Endothelial cell (in vitro differentiated cells): ENCODE data around the gene ERCC6. TPM values are rescaled to one million over a fixed set of nuclear protein-coding genes. Genes with fewer than 3 reads are reported as not detected.

Experiments
- DNase-seq: peaks from one replicate; pipeline ENCODE4 v3.0.0; 2021; ENCODE audit warnings: low spot score
- H3K27ac Mint-ChIP-seq: one replicate; pipeline ENCODE4 v1.8.0; 2021; ENCODE audit warnings: mixed read lengths, inconsistent platforms; ENCODE audit not compliant: unreplicated experiment
- H3K27me3 Mint-ChIP-seq: one replicate; pipeline ENCODE4 v1.8.0; 2021; ENCODE audit warnings: mild to moderate bottlenecking, moderate library complexity, mixed read lengths, inconsistent platforms; ENCODE audit not compliant: unreplicated experiment
- H3K36me3 Mint-ChIP-seq: one replicate; pipeline ENCODE4 v1.8.0; 2021; ENCODE audit warnings: mild to moderate bottlenecking, low read depth, mixed read lengths, inconsistent platforms; ENCODE audit not compliant: unreplicated experiment
- H3K4me1 Mint-ChIP-seq: one replicate; pipeline ENCODE4 v1.8.0; 2021; ENCODE audit warnings: mild to moderate bottlenecking, mixed read lengths, inconsistent platforms; ENCODE audit not compliant: unreplicated experiment
- H3K4me3 Mint-ChIP-seq: one replicate; pipeline ENCODE4 v1.8.0; 2021; ENCODE audit warnings: mild to moderate bottlenecking, mixed read lengths, inconsistent platforms; ENCODE audit not compliant: unreplicated experiment
- H3K9me3 Mint-ChIP-seq: one replicate; pipeline ENCODE4 v1.8.0; 2021; ENCODE audit warnings: mixed read lengths, inconsistent platforms; ENCODE audit not compliant: unreplicated experiment
- CTCF ChIP-seq: fragments of 200-600 bp; sonication (generic); IDR thresholded peaks from one replicate; pipeline ENCODE4 v1.5.0; 2021; ENCODE audit warnings: antibody characterized with exemption; ENCODE audit not compliant: unreplicated experiment
- total RNA-seq: library from RNA; stranded (reverse); fragmentation: NEBNext Ultra II Directional; extraction: Animal tissue kit (Norgen Biotek cat#: 25700); gene quantifications from one replicate; pipeline ENCODE4 v1.2.1, GENCODE V29; 2021; ENCODE audit not compliant: unreplicated experiment

Gene ERCC6
- total RNA-seq, 1 donor from 2014 or later = 25.8 TPM

DNA sequence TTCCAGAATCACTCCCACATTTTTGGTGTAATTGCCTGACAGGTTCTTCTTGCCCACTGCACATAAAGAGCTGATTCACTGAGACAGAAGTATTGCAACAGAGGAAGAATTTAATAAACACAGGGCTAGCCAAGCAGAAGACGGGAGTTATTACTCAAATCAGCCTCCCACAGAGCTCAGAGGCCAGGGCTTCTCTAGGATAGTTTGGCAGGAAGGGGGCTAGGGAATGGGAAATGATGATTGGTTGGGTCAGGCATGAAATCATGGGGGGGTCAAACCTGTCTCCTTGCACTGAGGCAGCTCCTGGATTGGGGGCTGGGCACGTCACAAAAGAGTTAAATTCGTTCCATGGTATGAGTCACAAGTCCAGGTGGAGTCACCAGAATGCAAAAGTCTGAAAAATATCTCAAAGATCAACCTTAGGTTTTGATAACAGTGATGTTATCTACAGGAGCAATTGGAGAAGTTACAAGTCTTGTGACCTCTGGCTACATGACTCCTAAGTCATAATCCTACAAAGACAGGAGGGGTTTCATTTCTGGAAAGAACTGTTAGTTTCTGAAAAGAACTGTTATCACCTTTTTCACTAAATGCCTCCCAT, 30.2 kb upstream of the ERCC6 start:
- H3K27ac Mint-ChIP-seq = no peak overlapping the region
- DNase-seq = no peak
- no peaks in the 10 kb centered on the region for H3K27me3 Mint-ChIP-seq
- H3K36me3 Mint-ChIP-seq = no peaks in the 10 kb centered on the region
- no peak overlapping the region for H3K4me3 Mint-ChIP-seq
- H3K4me1 Mint-ChIP-seq = no peaks in the 10 kb centered on the region
- no peaks in the 10 kb centered on the region for H3K9me3 Mint-ChIP-seq
- TF ChIP-seq CTCF = no peak

DNA sequence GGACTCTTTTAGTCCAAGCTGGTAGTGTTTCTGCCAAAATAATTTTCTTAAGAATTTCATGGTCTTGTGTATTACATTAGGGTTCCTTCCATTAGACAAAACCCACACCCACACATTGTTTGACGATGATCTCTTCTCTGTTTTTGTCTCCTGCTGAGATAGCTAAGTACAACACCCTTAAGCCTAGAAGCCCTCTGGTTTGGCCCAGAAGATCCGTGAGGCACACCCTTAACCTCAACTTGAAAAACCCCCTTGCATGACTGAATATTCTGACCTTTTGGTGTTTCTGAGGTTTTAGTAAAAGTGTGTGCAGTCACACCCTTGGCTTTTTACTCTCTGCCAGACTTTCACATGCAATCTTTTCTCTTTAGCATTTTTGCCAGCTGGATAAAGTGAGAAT, 29.3 kb upstream of the ERCC6 start:
- TF ChIP-seq CTCF = no peak
- Mint-ChIP-seq H3K4me1 (no peaks in the 10 kb centered on the region), H3K36me3 (no peaks in the 10 kb centered on the region), H3K9me3 (no peaks in the 10 kb centered on the region), H3K4me3 (no peak overlapping the region), H3K27ac (no peak overlapping the region), H3K27me3 (no peaks in the 10 kb centered on the region)
- DNase-seq = no peak

GRCh38 chr10:49567810-49568209, 28.9 kb upstream of the ERCC6 start:
- Mint-ChIP-seq H3K27me3 (no peaks in the 10 kb centered on the region), H3K4me1 (no peaks in the 10 kb centered on the region), H3K36me3 (no peaks in the 10 kb centered on the region), H3K4me3 (no peak overlapping the region), H3K27ac (no peak overlapping the region), H3K9me3 (no peaks in the 10 kb centered on the region)
- DNase-seq = no peak
- no peak for TF ChIP-seq CTCF

GRCh38 chr10:49564461-49565009, 25.6 kb upstream of the ERCC6 start:
- H3K36me3 Mint-ChIP-seq = no peaks in the 10 kb centered on the region
- H3K4me1 Mint-ChIP-seq = peaks cover 4% of the 10 kb centered on the region
- no peak overlapping the region for H3K4me3 Mint-ChIP-seq

More at GRCh38 chr10:49564461-49565009, 25.6 kb upstream of the ERCC6 start:
- no peak overlapping the region for H3K27ac Mint-ChIP-seq
- DNase-seq = no peak
- no peaks in the 10 kb centered on the region for H3K27me3 Mint-ChIP-seq
- no peak for TF ChIP-seq CTCF
- no peaks in the 10 kb centered on the region for H3K9me3 Mint-ChIP-seq
